BLaER1 treated with 17β-estradiol and CSF1 and Interleukin-3, amounts not matched to agents 10 nM and 100 nM (cell line): Measurements from ENCODE around the gene CLEC10A.
A peak's percentile ranks its signal among the peaks of the same experiment; 100 is the strongest.
"Not testable (repeated sequence)": the region's sequence is repeated elsewhere in the genome, so short reads cannot be mapped to it uniquely, and the experiment has no call there.

ENCODE experiments used
- H3K27ac ChIP-seq, 11 experiments: shearing (Covaris generic); formaldehyde crosslinking; 2 replicates each; pipeline ENCODE4 v1.8.1; 2022
- H3K27me3 ChIP-seq, 11 experiments: shearing (Covaris generic); formaldehyde crosslinking; 2 replicates each; pipeline ENCODE4 v1.8.1; 2022
- H3K36me3 ChIP-seq, 11 experiments: shearing (Covaris generic); formaldehyde crosslinking; 2 replicates each; pipeline ENCODE4 v1.8.1; 2022
- H3K4me1 ChIP-seq, 10 experiments: shearing (Covaris generic); formaldehyde crosslinking; 2 replicates each; pipeline ENCODE4 v1.8.1; 2022
- H3K4me2 ChIP-seq, 11 experiments: shearing (Covaris generic); formaldehyde crosslinking; 2 replicates each; pipeline ENCODE4 v1.8.1; 2022
- H3K4me3 ChIP-seq, 10 experiments: shearing (Covaris generic); formaldehyde crosslinking; 2 replicates each; pipeline ENCODE4 v1.8.1; 2022
- H3K9ac ChIP-seq, 11 experiments: shearing (Covaris generic); formaldehyde crosslinking; 2 replicates each; pipeline ENCODE4 v1.8.1; 2022
- H3K9me3 ChIP-seq, 11 experiments: shearing (Covaris generic); formaldehyde crosslinking; replicated peaks in 1 of 11; 2 replicates each; pipeline ENCODE4 v1.8.1; 2022
- H4K20me1 ChIP-seq, 11 experiments: shearing (Covaris generic); formaldehyde crosslinking; 2 replicates each; pipeline ENCODE4 v1.8.1; 2022
- Cebpa-rat ChIP-seq, 11 experiments: shearing (Covaris generic); IDR thresholded peaks; 2 replicates each; pipeline ENCODE4 v1.8.1; 2022

CLEC10A gene

GRCh38 chr17:7102421-7102820 is 22.4 kb upstream of the CLEC10A start:
- Histone ChIP-seq H3K9ac (no peak overlapping the region), H4K20me1 (no peaks in the 10 kb centered on the region), H3K9me3 (no peaks in the 10 kb centered on the region), H3K4me3 (no peak overlapping the region), H3K27me3 (peaks cover 0 to 31% (median 0%) of the 10 kb centered on the region in 11 experiments; a peak in 3 of 22 replicates), H3K4me1 (peaks cover 26 to 52% (median 37%) of the 10 kb centered on the region in 10 experiments), H3K36me3 (peaks cover 0 to 56% (median 0%) of the 10 kb centered on the region in 11 experiments; a peak in 5 of 22 replicates), H3K27ac (no peak overlapping the region), H3K4me2 (no peak overlapping the region)
- TF ChIP-seq Cebpa-rat (IDR thresholded peaks at IDR 0.05), result no peak

- Histone ChIP-seq H3K4me1 (peaks cover 19 to 52% (median 34%) of the 10 kb centered on the region in 10 experiments), H3K4me3 (no peak overlapping the region), H3K9ac (no peak overlapping the region), H4K20me1 (no peaks in the 10 kb centered on the region), H3K27ac (no peak overlapping the region), H3K4me2 (no peak overlapping the region), H3K36me3 (peaks cover 0 to 51% (median 0%) of the 10 kb centered on the region in 11 experiments; a peak in 5 of 22 replicates), H3K27me3 (peaks cover 0 to 31% (median 0%) of the 10 kb centered on the region in 11 experiments; a peak in 3 of 22 replicates), H3K9me3 (peaks cover 0 to 7% (median 0%) of the 10 kb centered on the region in 11 experiments; a peak in 7 of 22 replicates)
- no peak for TF ChIP-seq Cebpa-rat (IDR thresholded peaks at IDR 0.05)
Measured at GRCh38 chr17:7101531-7101930, 21.5 kb upstream of the CLEC10A start.

GRCh38 chr17:7100641-7101379 is 20.8 kb upstream of the CLEC10A start:
- peak overlapping the region in 9 of 11 experiments; percentile 18 to 66 (median 41); a peak in 13 of 22 replicates for H3K4me2 ChIP-seq
- H3K4me1 ChIP-seq, result peaks cover 22 to 56% (median 39%) of the 10 kb centered on the region in 10 experiments
- H4K20me1 ChIP-seq, H3K27ac ChIP-seq, H3K9ac ChIP-seq, H3K4me3 ChIP-seq: not testable (repeated sequence)
- H3K9me3 ChIP-seq, result peaks cover 0 to 12% (median 0%) of the 10 kb centered on the region in 11 experiments; a peak in 7 of 22 replicates
- H3K27me3 ChIP-seq, result peaks cover 0 to 31% (median 0%) of the 10 kb centered on the region in 11 experiments; a peak in 3 of 22 replicates
- H3K36me3 ChIP-seq, result peaks cover 0 to 46% (median 0%) of the 10 kb centered on the region in 11 experiments; a peak in 5 of 22 replicates

GRCh38 chr17:7098802-7099459 is 18.9 kb upstream of the CLEC10A start:
- no peak for TF ChIP-seq Cebpa-rat (IDR thresholded peaks at IDR 0.05)
- Histone ChIP-seq H3K9ac (no peak overlapping the region), H3K4me3 (no peak overlapping the region), H3K4me2 (peak overlapping the region in 9 of 11 experiments; percentile 8 to 66 (median 43); a peak in 13 of 22 replicates), H3K27me3 (peaks cover 0 to 31% (median 0%) of the 10 kb centered on the region in 11 experiments; a peak in 3 of 22 replicates), H3K9me3 (peaks cover 0 to 12% (median 0%) of the 10 kb centered on the region in 11 experiments; a peak in 7 of 22 replicates), H3K36me3 (peaks cover 0 to 33% (median 0%) of the 10 kb centered on the region in 11 experiments; a peak in 4 of 22 replicates), H3K27ac (no peak overlapping the region), H4K20me1 (no peaks in the 10 kb centered on the region), H3K4me1 (peaks cover 41 to 75% (median 58%) of the 10 kb centered on the region in 10 experiments)

GRCh38 chr17:7097940-7098339 is 17.9 kb upstream of the CLEC10A start:
- no peak for TF ChIP-seq Cebpa-rat (IDR thresholded peaks at IDR 0.05)
- Histone ChIP-seq H3K27ac (no peak overlapping the region), H3K4me2 (peak overlapping the region in 5 of 11 experiments; percentile 32 to 64 (median 44); a peak in 6 of 22 replicates), H3K9me3 (peaks cover 0 to 12% (median 0%) of the 10 kb centered on the region in 11 experiments; a peak in 7 of 22 replicates), H3K4me3 (no peak overlapping the region), H3K4me1 (peaks cover 45 to 85% (median 64%) of the 10 kb centered on the region in 10 experiments), H3K27me3 (peaks cover 0 to 31% (median 0%) of the 10 kb centered on the region in 11 experiments; a peak in 3 of 22 replicates), H3K36me3 (peaks cover 0 to 25% (median 0%) of the 10 kb centered on the region in 11 experiments; a peak in 4 of 22 replicates), H3K9ac (no peak overlapping the region), H4K20me1 (no peaks in the 10 kb centered on the region)

- H3K27ac ChIP-seq, result peak overlapping the region in 8 of 11 experiments; percentile 48 to 78 (median 64); a peak in 14 of 22 replicates
- H3K4me1 ChIP-seq, result peaks cover 44 to 83% (median 60%) of the 10 kb centered on the region in 10 experiments
- peaks cover 0 to 13% (median 2%) of the 10 kb centered on the region in 11 experiments; a peak in 7 of 22 replicates for H3K9me3 ChIP-seq
- peaks cover 0 to 13% (median 0%) of the 10 kb centered on the region in 11 experiments; a peak in 1 of 22 replicates for H3K27me3 ChIP-seq
- peak overlapping the region in 2 of 10 experiments; percentile 24 to 31; a peak in 2 of 20 replicates for H3K4me3 ChIP-seq
- H4K20me1 ChIP-seq, result no peaks in the 10 kb centered on the region
- H3K4me2 ChIP-seq, result peak overlapping the region; percentile 67 to 91 (median 83)
- no peak for TF ChIP-seq Cebpa-rat (IDR thresholded peaks at IDR 0.05)
- peak overlapping the region in 5 of 11 experiments; percentile 30 to 50 (median 42); a peak in 9 of 22 replicates for H3K9ac ChIP-seq
- peaks cover 0 to 2% (median 0%) of the 10 kb centered on the region in 11 experiments; a peak in 1 of 22 replicates for H3K36me3 ChIP-seq
Measured at GRCh38 chr17:7095625-7096024, 15.6 kb upstream of the CLEC10A start.

- Histone ChIP-seq H3K4me3 (no peak overlapping the region), H3K27ac (peak overlapping the region in 8 of 11 experiments; percentile 15 to 78 (median 61); a peak in 14 of 22 replicates), H4K20me1 (no peaks in the 10 kb centered on the region), H3K9ac (peak overlapping the region in 5 of 11 experiments; percentile 7 to 42 (median 17); a peak in 5 of 22 replicates), H3K36me3 (no peaks in the 10 kb centered on the region), H3K4me1 (peaks cover 34 to 76% (median 51%) of the 10 kb centered on the region in 10 experiments), H3K27me3 (peaks cover 0 to 4% (median 0%) of the 10 kb centered on the region in 11 experiments; a peak in 1 of 22 replicates), H3K9me3 (peaks cover 0 to 23% (median 11%) of the 10 kb centered on the region in 11 experiments; a peak in 14 of 22 replicates), H3K4me2 (peak overlapping the region; percentile 67 to 91 (median 83))
- TF ChIP-seq Cebpa-rat (IDR thresholded peaks at IDR 0.05), result no peak
Measured at GRCh38 chr17:7094652-7095019, 14.6 kb upstream of the CLEC10A start.

- H3K36me3 ChIP-seq, H3K9ac ChIP-seq, H3K4me3 ChIP-seq, H3K27ac ChIP-seq, H3K27me3 ChIP-seq, H4K20me1 ChIP-seq: not testable (repeated sequence)
- peaks cover 0 to 21% (median 14%) of the 10 kb centered on the region in 11 experiments; a peak in 14 of 22 replicates for H3K9me3 ChIP-seq
- peaks cover 28 to 45% (median 29%) of the 10 kb centered on the region in 10 experiments for H3K4me1 ChIP-seq
- peak overlapping the region in 1 of 11 experiments; percentile 35; a peak in 1 of 22 replicates for H3K4me2 ChIP-seq
Measured at GRCh38 chr17:7091311-7092005, 11.4 kb upstream of the CLEC10A start.

- not testable (repeated sequence) for H3K27me3 ChIP-seq, H4K20me1 ChIP-seq, H3K4me2 ChIP-seq, H3K36me3 ChIP-seq, H3K9ac ChIP-seq, H3K4me3 ChIP-seq, H3K27ac ChIP-seq
- H3K4me1 ChIP-seq, result peaks cover 10 to 30% (median 12%) of the 10 kb centered on the region in 10 experiments
- H3K9me3 ChIP-seq, result peaks cover 0 to 17% (median 11%) of the 10 kb centered on the region in 11 experiments; a peak in 14 of 22 replicates
Measured at GRCh38 chr17:7089570-7089969, 9.5 kb upstream of the CLEC10A start.

- not testable (repeated sequence) for H3K4me2 ChIP-seq, H3K36me3 ChIP-seq, H3K27me3 ChIP-seq, H4K20me1 ChIP-seq, H3K4me3 ChIP-seq, H3K9ac ChIP-seq, H3K27ac ChIP-seq
- peaks cover 0 to 30% (median 9%) of the 10 kb centered on the region in 10 experiments; a peak in 13 of 20 replicates for H3K4me1 ChIP-seq
- H3K9me3 ChIP-seq, result peaks cover 0 to 17% (median 11%) of the 10 kb centered on the region in 11 experiments; a peak in 14 of 22 replicates
Measured at GRCh38 chr17:7088442-7088841, 8.4 kb upstream of the CLEC10A start.
